NCI-H524 treated with DMSO at 0.1 percent for 48 hours (cell line): Measurements from ENCODE around the gene ATF7.
"Not testable (repeated sequence)": the region's sequence is repeated elsewhere in the genome, so short reads cannot be mapped to it uniquely, and the experiment has no call there.

Experiments
- DNase-seq: peaks from one replicate; lab custom pipeline; 2025; lab: John Stamatoyannopoulos, UW

ATF7 gene

GRCh38 chr12:53625946-53626701, at the start of gene ATF7:
TSS of gene ATF7 (minus strand) at chr12:53626382. CDS start at chr12:53601000, 25,382 bp downstream.
- DNase-seq: peak; percentile 88

GRCh38 chr12:53674977-53675700, 49.0 kb upstream of the ATF7 start:
- DNase-seq: no peak

- DNase-seq: no peak
Observed at GRCh38 chr12:53670971-53671370, 44.8 kb upstream of the ATF7 start.

GRCh38 chr12:53670308-53670707, 44.1 kb upstream of the ATF7 start:
- no peak for DNase-seq

GRCh38 chr12:53667080-53667479, 40.9 kb upstream of the ATF7 start:
- DNase-seq: no peak

- DNase-seq: no peak
Observed at GRCh38 chr12:53664936-53665335, 38.8 kb upstream of the ATF7 start.

- DNase-seq: no peak
Observed at GRCh38 chr12:53664191-53664590, 38.0 kb upstream of the ATF7 start.

GRCh38 chr12:53660041-53660440, 33.9 kb upstream of the ATF7 start:
- DNase-seq: no peak

- DNase-seq: no peak
Observed at GRCh38 chr12:53659571-53659981, 33.4 kb upstream of the ATF7 start.

- no peak for DNase-seq
Observed at GRCh38 chr12:53659011-53659551, 32.9 kb upstream of the ATF7 start.

GRCh38 chr12:53657041-53657440, 30.9 kb upstream of the ATF7 start:
- DNase-seq: no peak

GRCh38 chr12:53653595-53653994, 27.4 kb upstream of the ATF7 start:
- DNase-seq: no peak

- no peak for DNase-seq
Observed at GRCh38 chr12:53652366-53652765, 26.2 kb upstream of the ATF7 start.

- DNase-seq: no peak
Observed at GRCh38 chr12:53651737-53652136, 25.6 kb upstream of the ATF7 start.

GRCh38 chr12:53646300-53646699, 20.1 kb upstream of the ATF7 start:
- not testable (repeated sequence) for DNase-seq

GRCh38 chr12:53645165-53645564, 19.0 kb upstream of the ATF7 start:
- no peak for DNase-seq

GRCh38 chr12:53644133-53644532, 18.0 kb upstream of the ATF7 start:
- DNase-seq: no peak

- DNase-seq: no peak
Observed at GRCh38 chr12:53643232-53643979, 17.2 kb upstream of the ATF7 start.

- no peak for DNase-seq
Observed at GRCh38 chr12:53638057-53638456, 11.9 kb upstream of the ATF7 start.

- no peak for DNase-seq
Observed at GRCh38 chr12:53636641-53637040, 10.5 kb upstream of the ATF7 start.

- not testable (repeated sequence) for DNase-seq
Observed at GRCh38 chr12:53635708-53636107, 9.5 kb upstream of the ATF7 start.

- DNase-seq: no peak
Observed at GRCh38 chr12:53631721-53632120, 5.5 kb upstream of the ATF7 start.
